HG03575 (cell line): ENCODE data around the gene CTNNA3.

Source experiments
- ATAC-seq: cut with Tn5 transposase; IDR thresholded peaks from one replicate; pipeline ENCODE4 v1.9.1; 2021; ENCODE audit not compliant: unreplicated experiment, insufficient number of reproducible peaks, low FRiP score; ENCODE audit errors: extremely low read depth

The CTNNA3 gene

DNA sequence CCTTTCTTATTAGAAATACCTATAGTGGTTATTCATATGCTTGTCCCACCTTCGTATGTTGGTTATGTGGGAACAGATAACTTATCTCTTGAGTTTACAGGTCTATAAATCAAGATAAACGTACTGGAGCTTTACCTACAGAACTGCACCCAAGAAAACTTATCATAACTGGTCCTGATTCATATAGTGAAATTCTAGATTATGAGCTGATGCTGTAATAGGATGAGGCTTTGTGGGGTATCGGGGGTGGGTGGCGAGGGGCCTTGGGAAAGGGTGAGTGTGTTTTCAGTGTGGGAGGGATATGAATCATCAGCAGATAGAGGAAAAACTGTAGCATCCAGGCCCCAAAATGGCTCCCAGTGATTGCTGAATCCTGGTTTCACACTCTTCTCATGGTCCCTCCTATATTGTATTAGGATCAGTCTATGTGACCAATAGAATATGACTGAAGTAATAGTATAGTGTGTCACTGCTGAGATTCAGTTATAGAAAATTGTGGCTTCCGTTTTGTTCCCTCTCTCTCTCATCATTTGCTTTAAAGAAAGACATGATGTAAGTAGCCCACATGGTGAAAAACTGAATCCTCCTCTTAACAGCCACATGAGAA, 1476.9 kb downstream of the CTNNA3 start:
- no peak for ATAC-seq

DNA sequence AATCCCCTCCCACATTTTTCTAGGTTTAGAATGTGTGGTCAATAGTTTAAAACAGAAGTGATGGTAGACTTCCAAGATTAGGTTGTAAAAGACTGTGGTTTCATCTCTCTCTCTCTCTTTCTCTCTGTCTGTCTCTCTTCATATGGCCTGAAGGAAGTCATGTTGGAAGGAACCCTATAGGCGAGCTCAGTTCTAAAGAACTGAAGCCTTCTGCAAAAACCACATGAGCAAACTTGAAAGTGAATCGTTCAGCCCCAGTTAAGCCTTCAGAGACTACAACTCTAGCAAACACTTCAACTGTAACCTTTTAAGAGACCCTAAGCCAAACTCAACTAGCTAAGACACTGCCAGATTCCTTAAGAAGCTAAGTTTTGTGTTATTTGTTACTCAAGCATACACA, 1477.7 kb downstream of the CTNNA3 start:
- ATAC-seq: no peak

DNA sequence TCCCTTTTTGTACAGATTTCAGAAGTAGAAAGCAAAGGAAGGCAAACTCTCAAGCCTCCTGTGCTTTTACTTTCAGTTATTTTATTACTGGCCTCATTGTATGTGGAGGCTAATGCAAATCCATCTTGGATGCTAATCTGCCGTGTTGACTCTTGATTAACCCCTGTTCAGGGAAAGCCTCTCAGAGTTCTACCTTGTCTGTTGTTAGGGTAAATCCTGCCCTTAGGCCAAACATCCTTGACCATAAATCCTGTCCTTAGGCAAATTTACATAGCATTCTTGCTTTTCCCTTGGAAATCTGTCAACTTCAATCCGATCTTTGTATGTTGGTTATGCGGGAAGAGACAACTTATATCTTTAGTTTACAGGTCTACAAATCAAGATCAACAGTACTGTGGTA, 1480.1 kb downstream of the CTNNA3 start:
- ATAC-seq: no peak

DNA sequence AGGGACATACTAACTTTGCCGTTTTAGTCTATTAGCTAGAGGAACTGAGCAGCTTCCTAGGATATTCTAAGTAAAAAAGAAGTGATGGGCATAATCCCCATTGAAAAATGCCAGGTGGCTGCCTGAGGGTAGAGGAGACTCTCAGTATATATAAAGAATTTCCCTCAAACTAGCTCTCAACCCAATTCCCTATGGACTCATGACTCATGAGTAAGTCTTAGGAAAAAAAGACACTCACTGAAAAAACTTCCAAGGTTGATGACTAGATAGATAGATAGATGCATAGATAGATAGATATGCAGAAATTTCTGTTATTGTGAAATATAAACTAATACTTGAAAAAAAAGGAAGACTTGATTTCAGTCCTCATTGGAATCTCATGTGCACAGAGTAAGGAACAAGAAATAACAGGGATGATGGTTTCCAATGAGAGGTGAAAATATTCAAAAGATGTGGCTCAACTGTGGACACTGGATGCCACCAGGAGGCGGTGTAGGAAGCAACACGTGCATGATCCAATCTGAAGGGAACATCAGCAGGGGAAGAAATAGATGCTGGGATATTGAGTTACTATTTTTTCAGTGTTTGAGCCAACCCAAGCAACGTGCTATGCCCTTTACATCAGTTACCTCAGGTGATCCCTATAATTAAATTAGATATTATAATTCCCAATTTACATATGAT, 1481.1 kb downstream of the CTNNA3 start:
- ATAC-seq: no peak

DNA sequence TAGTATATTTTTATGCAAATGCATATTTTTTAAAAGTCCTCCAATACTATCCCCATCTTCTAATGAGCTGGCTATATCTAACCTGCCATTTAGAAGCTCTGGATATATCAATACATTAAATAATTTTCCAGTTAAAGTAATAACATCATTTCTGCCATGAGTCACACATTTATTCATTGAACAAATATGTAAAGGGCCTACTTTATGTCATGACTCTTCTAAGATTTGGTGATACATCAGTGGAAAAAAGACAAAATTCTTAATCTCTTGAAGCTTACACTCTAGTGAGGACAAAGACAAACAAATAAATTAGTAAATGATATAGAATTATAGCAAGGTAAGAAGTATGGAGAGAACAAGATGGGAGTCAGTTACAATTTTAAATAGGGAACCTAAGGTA, 1487.0 kb downstream of the CTNNA3 start:
- ATAC-seq: no peak

DNA sequence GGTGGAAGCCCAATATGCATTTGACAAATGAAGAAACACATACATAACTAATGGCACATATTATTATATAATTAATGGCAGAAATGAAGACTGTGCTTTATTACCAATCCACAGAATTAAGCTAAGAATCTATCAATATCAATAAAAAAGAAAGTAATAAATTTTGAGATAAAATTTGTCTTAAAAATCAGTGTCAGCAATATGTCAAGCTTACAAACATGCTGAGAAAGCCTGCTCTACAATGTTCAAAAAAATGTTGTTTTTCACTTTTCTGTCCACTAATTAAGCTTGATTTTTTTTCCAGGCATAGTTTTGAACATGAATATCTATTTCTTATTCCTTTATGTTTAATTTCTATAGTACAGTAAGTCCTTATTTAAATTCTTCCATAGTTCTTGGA, 1491.2 kb downstream of the CTNNA3 start:
- ATAC-seq: no peak

DNA sequence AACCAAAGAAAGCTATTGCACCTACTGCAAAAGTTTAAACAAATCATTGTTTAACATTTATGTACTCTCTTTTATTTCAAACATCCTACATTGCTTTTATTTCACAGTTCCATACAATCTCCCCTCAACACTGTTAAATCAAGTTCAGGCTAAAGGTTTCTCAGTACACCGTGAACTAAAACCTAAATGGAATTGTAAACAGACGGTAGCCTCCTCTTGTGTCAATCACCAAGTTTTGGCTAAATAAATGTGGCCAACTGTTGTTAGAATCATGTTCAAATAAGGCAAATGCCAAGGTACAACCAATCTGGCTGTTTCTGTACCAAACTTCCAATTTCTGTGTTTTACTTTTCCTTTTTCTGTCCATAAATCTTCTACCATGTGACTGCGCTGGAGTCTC, 1493.9 kb downstream of the CTNNA3 start:
- ATAC-seq: no peak

DNA sequence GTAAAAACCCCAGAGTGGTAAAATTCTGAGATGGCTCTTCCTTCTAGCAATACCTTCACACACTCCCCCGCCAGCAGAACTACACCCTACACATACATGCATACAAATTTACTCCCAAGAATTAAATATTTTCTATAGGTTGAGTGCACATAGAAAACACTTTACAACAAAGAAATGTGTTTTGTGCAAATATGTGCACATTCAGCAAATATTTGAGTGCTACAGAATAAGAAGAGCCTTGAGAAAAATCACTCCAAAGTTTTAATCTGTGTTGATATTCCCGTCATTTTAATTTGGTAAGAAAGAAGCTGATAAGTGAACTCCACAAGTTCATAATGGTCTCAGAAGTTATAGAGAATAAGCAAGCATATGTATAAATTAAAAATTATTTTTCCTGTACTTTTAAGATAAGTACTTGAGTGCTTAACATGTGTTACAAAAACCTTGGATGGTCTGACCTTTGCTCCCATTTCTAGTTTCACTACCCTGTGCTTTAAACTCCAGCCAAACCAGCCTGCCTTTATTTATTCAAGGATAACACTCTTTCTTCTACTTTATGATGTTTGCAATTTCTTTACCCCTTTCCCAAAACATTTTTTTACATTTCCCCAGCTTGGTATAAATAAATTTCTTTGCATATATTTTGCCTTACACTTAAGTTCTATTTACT, 1503.7 kb downstream of the CTNNA3 start:
- ATAC-seq: no peak

DNA sequence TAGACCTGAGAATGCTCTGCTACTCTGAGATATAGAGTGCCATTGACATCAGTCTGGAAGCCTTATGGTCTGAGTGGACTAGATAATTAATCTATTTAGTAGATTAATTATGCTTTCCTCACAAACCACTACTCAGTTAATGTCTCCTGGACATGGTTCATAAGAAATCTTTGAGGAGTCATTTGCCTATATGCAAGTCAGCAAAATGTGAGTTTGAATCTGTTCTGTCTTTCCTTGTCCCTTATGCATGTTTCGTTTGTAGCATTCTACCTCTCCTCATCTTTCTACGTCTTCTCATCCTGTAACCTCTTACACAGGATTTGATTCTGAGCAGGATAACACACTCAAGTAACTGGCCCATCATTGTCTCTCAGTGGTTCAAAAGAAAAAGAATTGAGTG, 1505.6 kb downstream of the CTNNA3 start:
- ATAC-seq: no peak

DNA sequence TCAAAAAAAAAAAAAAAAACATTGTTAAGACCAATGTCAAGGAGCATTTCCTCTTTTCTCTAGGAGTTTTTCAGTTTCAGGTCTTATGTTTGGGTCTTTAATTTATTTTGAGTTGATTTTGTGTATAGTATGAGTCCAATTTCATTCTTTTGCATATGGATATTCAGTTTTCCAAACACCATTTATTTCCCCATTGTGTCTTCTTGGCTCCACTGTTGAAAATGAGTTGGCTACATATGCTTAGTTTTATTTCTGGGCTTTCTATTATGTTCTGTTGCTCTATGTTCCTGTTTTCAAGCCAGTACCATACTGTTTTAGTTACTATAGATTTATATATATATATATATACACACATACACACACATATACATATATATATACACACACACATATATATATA, 1506.7 kb downstream of the CTNNA3 start:
- no peak for ATAC-seq

DNA sequence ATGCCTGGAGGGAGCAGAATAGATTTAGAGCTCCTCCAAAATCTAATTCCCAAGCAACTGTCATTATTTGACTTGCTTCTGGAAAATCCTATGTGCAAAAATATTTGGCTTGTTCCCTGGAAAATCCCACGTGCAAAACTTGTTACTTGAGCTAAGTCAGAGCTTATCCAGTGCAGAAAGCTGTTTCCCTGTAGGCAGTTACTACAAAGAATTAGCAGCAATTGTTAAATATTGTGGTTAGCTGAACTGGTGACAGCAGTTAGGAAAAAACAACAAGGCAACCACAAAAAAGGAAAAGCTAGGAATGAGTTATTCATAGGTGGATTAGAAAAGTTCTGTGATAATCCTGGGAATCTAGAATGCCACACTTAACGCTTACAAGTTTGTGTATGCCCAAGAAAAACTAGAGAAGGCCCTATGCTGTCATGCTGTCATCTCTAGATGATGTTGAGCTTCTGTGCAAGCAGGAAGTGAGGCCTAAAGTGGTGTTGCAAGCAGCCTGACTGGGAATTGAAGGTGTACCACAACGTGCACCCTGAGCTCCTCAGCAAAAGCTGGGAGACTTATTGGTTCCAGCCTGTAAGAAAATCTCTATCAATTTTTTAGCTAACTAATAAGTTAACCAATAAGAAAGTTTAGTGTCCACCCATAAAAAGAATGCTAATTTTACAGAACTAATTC, 1508.8 kb downstream of the CTNNA3 start:
- ATAC-seq: no peak

DNA sequence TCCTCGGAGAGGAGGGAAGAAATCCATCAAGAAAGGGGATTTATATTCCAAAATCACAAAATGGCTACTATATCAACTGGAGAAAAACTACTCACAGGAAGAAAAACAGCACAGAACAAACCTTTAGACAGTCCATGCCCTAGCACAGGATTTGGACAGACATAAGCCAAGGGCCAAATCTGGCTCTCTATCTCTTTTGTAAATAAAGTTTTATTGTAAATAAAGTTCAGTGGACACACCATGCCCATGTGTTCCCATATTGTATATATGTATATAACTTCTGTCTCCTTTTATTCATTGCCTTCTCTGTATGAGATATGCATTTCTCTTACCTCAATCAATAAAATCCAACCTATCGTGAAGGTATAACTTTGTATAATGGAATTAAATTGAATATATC, 1513.0 kb downstream of the CTNNA3 start:
- no peak for ATAC-seq

DNA sequence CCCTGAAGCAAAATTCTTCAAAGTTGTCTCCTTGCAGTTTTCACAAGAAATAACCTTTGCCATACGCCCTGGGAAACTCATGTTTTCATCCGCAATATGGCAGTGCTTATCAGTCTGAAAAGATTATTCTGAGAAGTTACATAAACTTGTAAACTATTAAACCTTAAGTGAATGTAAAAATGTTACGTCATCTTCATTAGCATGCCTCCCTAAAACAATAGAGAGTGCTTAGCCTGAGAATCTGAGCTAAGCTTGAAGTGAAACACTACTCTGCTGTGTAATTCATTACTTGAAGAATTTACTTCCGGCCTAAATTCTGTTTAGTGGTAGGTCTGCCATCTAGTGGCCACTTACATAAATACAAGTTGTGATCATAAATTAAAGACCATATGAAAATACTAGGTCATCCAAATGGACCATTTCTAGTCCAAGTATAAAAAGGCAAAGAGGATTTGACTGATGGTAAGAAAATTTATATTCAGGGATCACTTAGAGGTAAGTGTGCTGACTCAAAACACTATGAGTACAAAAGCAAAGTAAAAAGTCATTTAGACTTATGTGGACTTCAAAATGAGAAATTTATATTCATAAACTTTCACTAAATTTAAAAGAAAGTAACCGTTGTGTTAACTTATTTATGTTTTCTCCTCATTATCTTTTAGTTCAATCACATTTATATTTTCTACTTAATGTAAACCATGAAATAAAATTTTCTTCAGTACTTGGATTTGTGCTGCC, 1515.2 kb downstream of the CTNNA3 start:
- peak; percentile 64 for ATAC-seq

DNA sequence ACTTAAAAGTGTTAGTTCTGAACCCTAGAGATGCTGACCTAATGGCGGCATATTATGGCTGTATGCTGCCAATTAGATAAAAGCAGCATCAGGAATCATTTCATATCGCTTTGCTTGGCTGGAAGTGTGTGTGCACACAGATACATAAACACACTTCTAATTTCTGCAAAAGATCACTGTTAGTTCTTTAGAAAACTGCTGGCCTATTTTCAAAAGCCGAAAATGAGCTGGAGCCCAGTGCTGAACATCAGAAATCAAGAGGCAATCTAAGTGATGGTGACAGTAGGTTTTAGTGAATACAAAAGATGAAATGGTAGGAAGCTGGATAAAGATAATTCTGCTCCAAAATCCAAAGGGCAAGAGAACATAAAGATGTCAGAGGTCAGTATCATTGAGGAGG, 1516.0 kb downstream of the CTNNA3 start:
- no peak for ATAC-seq

DNA sequence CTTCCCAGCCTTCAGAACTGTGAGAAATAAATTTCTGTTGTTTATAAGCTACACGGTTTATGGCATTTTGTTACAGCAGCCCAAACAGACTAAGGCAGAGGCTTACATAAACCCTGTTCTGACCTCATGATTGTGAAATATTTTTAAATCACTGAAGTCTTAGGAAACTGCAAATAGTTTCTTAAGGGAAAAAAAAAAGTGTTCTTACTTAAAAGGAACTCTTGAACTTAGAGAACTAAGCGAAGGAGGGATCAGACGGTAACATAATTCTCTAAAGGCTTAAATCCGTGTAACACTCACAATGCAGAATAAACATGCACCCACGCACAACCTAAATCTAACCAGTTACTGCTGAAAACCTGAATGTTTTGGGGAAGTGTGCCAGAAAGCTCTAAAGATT, 1519.2 kb downstream of the CTNNA3 start:
- no peak for ATAC-seq

DNA sequence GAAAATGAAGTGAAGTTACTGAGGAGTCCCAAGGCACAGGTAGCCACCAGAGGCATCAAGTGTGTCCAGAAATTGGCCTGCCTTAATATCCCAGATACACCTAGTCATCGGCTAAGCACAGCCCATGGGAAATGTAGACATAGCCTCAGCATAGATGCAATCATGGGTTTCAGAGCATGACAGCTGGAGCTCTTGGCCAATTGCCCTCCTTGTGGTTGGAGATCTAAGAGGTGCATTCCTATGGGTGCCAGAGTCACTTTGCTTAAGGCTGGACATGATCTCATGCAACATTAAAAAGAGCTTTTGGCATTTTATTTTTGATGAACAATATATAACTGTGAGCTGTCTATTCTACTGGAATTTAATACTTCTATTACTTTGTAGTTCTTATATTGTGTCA, 1528.2 kb downstream of the CTNNA3 start:
- no peak for ATAC-seq

DNA sequence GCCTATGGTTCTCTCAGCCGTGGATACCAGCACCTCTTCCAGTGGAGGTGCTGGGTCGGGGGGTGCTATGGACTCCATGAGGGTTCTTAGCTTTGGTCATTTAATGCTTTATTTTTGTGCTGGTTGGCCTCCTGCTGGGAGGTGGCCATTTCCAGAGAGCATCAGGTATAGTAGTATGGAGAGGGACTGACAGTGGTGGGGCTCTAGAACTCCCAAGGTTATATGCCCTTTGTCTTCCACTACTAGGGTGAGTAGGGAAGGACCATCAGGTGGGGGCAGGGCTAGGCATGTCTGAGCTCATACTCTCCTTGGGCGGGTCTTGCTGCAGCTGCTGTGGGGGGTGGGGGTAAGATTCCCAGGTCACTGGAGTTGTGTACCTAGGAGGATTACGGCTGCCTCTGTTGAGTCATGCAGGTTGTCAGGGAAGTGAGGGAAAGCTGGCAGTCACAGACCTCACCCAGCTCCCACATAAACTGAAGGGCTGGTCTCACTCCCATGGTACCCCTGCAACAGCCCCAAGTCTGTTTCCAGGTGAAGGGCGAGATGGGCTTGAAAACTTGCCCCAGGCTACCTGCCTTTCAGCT, 1533.3 kb downstream of the CTNNA3 start:
- ATAC-seq: no peak

DNA sequence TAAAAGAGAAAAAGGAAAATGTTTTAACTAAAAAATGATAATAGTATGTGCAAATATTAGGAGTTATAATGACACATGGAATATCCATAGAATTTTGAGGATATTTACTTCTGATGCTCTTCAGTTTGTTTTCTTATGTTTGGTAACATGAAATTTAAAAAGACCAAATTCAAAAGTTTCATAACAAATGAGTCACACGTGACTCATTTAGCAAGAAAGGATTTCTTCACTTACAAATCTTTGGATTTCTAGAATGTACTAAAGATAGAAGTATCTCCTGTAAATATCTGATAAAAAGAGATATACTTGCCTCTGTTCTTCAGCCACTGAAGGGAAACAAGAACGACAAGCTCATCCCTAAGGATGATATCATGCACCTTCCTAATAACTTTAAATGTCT, 1544.6 kb downstream of the CTNNA3 start:
- no peak for ATAC-seq

DNA sequence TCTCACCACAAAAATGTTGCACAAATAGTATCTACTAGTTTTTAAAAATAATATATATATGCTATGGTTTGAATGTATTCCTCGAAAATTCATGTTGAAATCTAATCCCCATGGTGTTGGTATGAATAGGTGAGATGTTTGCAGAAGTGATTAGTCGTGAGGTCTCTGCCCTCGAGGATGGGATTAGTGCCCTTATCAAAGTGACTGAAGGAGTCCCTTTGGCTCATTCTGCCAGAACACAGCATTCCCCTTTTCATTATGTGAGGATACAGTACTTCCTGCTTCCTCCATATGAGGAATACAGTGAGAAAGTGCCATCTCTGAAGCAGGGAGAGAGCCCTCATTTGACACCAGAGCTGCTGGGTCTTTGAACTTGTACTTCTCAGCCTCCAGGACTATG, 1547.7 kb downstream of the CTNNA3 start:
- no peak for ATAC-seq
